Fibroblast of lung (primary cell): ENCODE data around the gene SPATC1L.

Source experiments
- CTCF ChIP-seq, 2 donors: IDR thresholded peaks in 1 of 2; conservative IDR thresholded peaks in 1 of 2; 1 replicate in 1 of 2; 2 replicates in 1 of 2; pipeline ENCODE4 v1.5.1; 2011 to 2012; ENCODE audit warnings: low read length in 2 of 2, control low read depth in 1 of 2, inconsistent platforms in 1 of 2, low read depth in 1 of 2, mild to moderate bottlenecking in 1 of 2
- EZH2 ChIP-seq: IDR thresholded peaks from 2 replicates; pipeline ENCODE4 v1.5.1; 2012; ENCODE audit warnings: low read length, control low read depth, mild to moderate bottlenecking; ENCODE audit errors: missing control alignments

- TF ChIP-seq CTCF (conservative IDR thresholded peaks at IDR 0.05 in 1 of 2, IDR thresholded peaks at IDR 0.05 in 1 of 2; ENCODE audit: low read depth in 1 of 2, low read length in 2 of 2) (no peak), EZH2 (no peak)
These were observed 21.5 kb upstream of the SPATC1L start for GRCh38 chr21:46205766-46206162.
